K562 treated with DMSO at 1 percent for 24 hours (cell line): ENCODE measurements around the gene SSR4. TPM values are rescaled to one million over a fixed set of nuclear protein-coding genes. Genes with fewer than 3 reads are reported as not detected.

Experiments
- total RNA-seq: library from RNA; unstranded; fragments of 300-600 nt; gene quantifications from 2 replicates; pipeline ENCODE4 v1.2.3, GENCODE V29; 2022; ENCODE audit warnings: low read depth; ENCODE audit not compliant: insufficient read depth

The SSR4 gene
- total RNA-seq = 700 and 858 TPM in 2 replicates

GRCh38 chrX:153794018-153794896, at the start of gene SSR4, which contains the start of gene IDH3G:
Gene SSR4, plus strand, starts transcription at chrX:153794668. Its CDS starts 20 bp downstream, at chrX:153794688.
Gene IDH3G, minus strand, starts transcription at chrX:153794375. Its CDS starts 49 bp downstream, at chrX:153794326.

GRCh38 chrX:153763989-153764755, 30.3 kb upstream of the SSR4 start, which contains the start of gene PLXNB3:
Gene PLXNB3, plus strand, starts transcription at chrX:153764249. Its CDS starts 1,287 bp downstream, at chrX:153765536.

GRCh38 chrX:153780678-153781427, 13.6 kb upstream of the SSR4 start, which contains the start of gene SRPK3:
Gene SRPK3, plus strand, starts transcription at chrX:153781041. Its CDS starts 46 bp downstream, at chrX:153781087.

GRCh38 chrX:153829799-153830639, 35.6 kb downstream of the SSR4 start, which contains the start of gene PDZD4:
Gene PDZD4, minus strand, starts transcription at chrX:153830544. Its CDS starts 246 bp downstream, at chrX:153830298.

Other genes with a start within 250 kb of the SSR4 start
- 45.2 and 46.1 TPM in 2 replicates for gene CCNQ, start 195.5 kb upstream of the SSR4 start, total RNA-seq
- gene DUSP9, start 147.5 kb upstream of the SSR4 start, total RNA-seq = 3.8 and 4.7 TPM in 2 replicates
- 3.2 and 3.4 TPM in 2 replicates for gene PNCK, start 120.9 kb upstream of the SSR4 start, total RNA-seq
- gene SLC6A8, start 106.7 kb upstream of the SSR4 start, total RNA-seq = 44.3 and 46.8 TPM in 2 replicates
- gene BCAP31, start 70.3 kb upstream of the SSR4 start, total RNA-seq = 217 and 219 TPM in 2 replicates
- gene ABCD1, start 69.8 kb upstream of the SSR4 start, total RNA-seq = 47.5 and 48.3 TPM in 2 replicates
- gene PLXNB3, start 30.4 kb upstream of the SSR4 start, total RNA-seq = 0.75 and 3.0 TPM in 2 replicates
- gene SRPK3, start 13.6 kb upstream of the SSR4 start, total RNA-seq = 0.13 TPM in 1 of 2 replicates, not detected in the other
- 94.7 and 98.9 TPM in 2 replicates for gene IDH3G, start 293 bp upstream of the SSR4 start, total RNA-seq
- gene PDZD4, start 35.9 kb downstream of the SSR4 start, total RNA-seq = not detected in 2 replicates
- gene L1CAM, start 91.5 kb downstream of the SSR4 start, total RNA-seq = 0.61 and 0.90 TPM in 2 replicates
- 0.45 and 1.8 TPM in 2 replicates for gene AVPR2, start 110.0 kb downstream of the SSR4 start, total RNA-seq
- gene ARHGAP4, start 131.6 kb downstream of the SSR4 start, total RNA-seq = 90.5 and 104 TPM in 2 replicates
- gene NAA10, start 140.4 kb downstream of the SSR4 start, total RNA-seq = 120 and 121 TPM in 2 replicates
- 66.4 and 66.6 TPM in 2 replicates for gene RENBP, start 150.0 kb downstream of the SSR4 start, total RNA-seq
- gene HCFC1, start 177.2 kb downstream of the SSR4 start, total RNA-seq = 64.2 and 66.3 TPM in 2 replicates
- gene TMEM187, start 178.1 kb downstream of the SSR4 start, total RNA-seq = 20.6 and 22.6 TPM in 2 replicates
- 180 and 181 TPM in 2 replicates for gene IRAK1, start 225.2 kb downstream of the SSR4 start, total RNA-seq